ENCODE results near the gene KLK7. TPM values are rescaled to one million over a fixed set of nuclear protein-coding genes. Genes with fewer than 3 reads are reported as not detected.

Gene KLK7
- total RNA-seq, result under 1 TPM in 2 of 4 donors, not detected in 2; 0.34 to 0.89 TPM

DNA sequence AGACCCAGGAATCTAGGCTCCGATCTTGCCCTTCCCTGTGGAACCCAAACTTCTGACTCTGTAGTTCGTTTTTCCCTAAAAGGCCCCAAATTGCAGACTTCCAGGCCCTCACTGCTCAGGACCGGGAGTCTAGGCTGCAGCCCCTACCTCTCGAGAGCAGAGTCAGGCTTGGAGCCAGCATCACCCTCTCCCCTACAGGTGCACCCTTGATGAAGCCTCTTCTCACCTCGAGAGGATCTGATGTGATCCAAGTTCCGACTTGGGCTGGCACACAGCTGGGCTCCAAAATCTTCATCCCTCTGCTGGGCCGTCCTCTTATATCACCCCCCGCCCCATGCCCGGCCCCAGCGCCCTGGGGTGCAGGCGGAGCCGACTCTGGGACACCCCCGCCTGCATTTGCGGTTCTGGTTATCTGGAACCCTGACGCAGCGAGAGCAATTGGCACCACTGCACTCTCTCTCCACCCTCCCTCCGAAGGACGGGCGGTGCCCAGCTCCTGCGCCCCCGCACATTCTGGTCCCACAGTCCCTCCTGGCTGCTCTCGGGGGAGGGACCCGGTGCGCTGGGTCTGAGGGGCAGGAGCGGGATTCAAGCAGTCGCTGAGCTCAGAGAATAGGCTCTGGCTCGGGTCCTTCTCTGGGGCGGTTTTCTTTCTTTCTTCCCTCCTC is at the start of gene KLK7:
Gene KLK7, minus strand, starts transcription at position 293 of the 668 bp plus-strand sequence. CDS start 1,518 bp downstream, outside the sequence.
- 12 to 24% methylated on average over 16 to 28 of the region's 28 CpGs for WGBS, 2 donors
- Histone ChIP-seq H3K4me3 (replicated peaks in 1 of 3) (no peak within 1 kb of the TSS), H3K27me3 (no peaks in the 10 kb centered on the region), H3K27ac (no peak within 1 kb of the TSS), H3K9me3 (no peaks in the 10 kb centered on the region), H3K36me3 (no peaks in the 10 kb centered on the region), H3K4me1 (no peaks in the 10 kb centered on the region)
- no peak for TF ChIP-seq POLR2A (IDR thresholded peaks at IDR 0.05)
- TF ChIP-seq, protein P1, sequence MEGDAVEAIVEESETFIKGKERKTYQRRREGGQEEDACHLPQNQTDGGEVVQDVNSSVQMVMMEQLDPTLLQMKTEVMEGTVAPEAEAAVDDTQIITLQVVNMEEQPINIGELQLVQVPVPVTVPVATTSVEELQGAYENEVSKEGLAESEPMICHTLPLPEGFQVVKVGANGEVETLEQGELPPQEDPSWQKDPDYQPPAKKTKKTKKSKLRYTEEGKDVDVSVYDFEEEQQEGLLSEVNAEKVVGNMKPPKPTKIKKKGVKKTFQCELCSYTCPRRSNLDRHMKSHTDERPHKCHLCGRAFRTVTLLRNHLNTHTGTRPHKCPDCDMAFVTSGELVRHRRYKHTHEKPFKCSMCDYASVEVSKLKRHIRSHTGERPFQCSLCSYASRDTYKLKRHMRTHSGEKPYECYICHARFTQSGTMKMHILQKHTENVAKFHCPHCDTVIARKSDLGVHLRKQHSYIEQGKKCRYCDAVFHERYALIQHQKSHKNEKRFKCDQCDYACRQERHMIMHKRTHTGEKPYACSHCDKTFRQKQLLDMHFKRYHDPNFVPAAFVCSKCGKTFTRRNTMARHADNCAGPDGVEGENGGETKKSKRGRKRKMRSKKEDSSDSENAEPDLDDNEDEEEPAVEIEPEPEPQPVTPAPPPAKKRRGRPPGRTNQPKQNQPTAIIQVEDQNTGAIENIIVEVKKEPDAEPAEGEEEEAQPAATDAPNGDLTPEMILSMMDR (IDR thresholded peaks at IDR 0.05), result no peak
- intact Hi-C loops (cut with DNase I), result no loop called here
- DNase-seq, result no peak

DNA sequence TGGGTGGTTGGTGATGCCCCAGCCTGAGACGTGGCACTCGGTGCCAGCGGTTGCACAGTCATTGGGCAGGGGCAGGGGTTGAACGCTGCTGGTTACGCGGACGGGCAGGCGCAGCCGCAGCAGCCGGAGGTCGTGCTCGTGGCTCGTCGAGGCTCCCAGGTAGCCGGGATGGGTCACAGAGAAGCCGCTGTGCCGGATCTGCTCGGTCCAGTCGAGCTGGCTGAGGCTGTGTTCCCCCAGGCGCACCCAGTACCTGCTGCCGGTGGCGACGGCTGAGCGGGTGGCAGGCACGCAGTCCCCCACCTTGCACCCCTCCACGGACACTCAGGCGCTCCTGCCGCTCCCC is 48.1 kb upstream of the KLK7 start:
- H3K4me1 ChIP-seq, result no peaks in the 10 kb centered on the region
- no peaks in the 10 kb centered on the region for H3K27me3 ChIP-seq
- no peaks in the 10 kb centered on the region for H3K36me3 ChIP-seq
- TF ChIP-seq, protein P1 (IDR thresholded peaks at IDR 0.05), result no peak
- TF ChIP-seq POLR2A (IDR thresholded peaks at IDR 0.05), result no peak
- WGBS, 2 donors, result 91% methylated on average over 28 of the region's 28 CpGs
- no peaks in the 10 kb centered on the region for H3K9me3 ChIP-seq
- H3K4me3 ChIP-seq (replicated peaks in 1 of 3), result no peak overlapping the region
- no peak for DNase-seq
- intact Hi-C loops (cut with DNase I), result no loop called here
- no peak overlapping the region for H3K27ac ChIP-seq

DNA sequence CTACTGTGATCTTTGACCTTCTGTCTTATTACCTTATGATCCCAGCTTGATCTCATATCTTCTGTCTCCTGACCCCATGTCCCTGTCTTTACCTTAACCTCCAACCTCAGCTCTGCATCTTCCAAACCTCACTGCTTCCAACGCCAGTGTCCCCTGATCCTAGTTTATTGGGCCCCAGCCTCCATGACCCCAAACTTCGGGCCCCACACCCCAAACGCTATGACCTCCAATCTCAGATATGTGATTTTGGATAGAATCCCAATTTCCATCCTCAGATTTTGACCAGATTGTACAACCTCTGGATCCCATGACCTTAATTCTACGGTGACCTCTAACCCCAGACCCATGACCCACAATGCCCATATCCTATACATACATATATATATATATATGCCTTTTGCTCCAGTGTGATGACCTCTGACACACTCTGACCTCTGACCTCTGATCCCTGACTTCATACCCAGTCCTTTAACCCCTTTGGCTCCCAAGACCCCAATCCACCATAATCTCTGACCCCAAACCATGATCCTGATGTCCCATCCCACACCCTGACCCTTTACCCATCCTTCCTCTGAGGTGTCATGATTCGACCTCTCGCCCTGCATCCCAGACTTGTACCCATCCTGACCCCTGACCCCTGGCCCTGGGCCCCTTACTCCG is 47.6 kb upstream of the KLK7 start:
- H3K4me3 ChIP-seq (replicated peaks in 1 of 3), result no peak overlapping the region
- 86 to 94% methylated on average over 7 of the region's 7 CpGs for WGBS, 2 donors
- no peaks in the 10 kb centered on the region for H3K9me3 ChIP-seq
- no peak overlapping the region for H3K27ac ChIP-seq
- DNase-seq, result no peak
- no peaks in the 10 kb centered on the region for H3K4me1 ChIP-seq
- no peak for TF ChIP-seq POLR2A (IDR thresholded peaks at IDR 0.05)
- TF ChIP-seq, protein P1 (IDR thresholded peaks at IDR 0.05), result no peak
- intact Hi-C loops (cut with DNase I), result no loop called here
- H3K36me3 ChIP-seq, result no peaks in the 10 kb centered on the region
- H3K27me3 ChIP-seq, result no peaks in the 10 kb centered on the region

DNA sequence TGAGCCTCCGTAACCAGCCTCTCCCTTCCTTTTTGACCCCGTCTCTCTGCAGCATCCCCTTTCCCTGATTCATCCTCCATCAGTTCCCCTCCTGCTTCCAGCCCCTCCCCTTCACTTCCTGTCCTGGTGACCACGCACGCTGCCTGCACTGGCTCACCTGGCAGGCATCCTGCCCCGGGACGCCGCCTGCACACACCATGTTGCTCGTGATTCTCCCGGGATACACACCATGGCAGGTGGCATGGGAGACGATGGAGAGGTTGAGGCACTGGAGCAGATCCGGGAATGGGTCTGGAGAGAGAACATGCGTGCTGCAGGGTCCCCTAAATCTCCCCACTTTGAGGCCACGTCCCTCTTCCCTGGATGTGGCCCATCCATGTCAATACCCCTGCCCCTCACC is 46.9 kb upstream of the KLK7 start:
- H3K36me3 ChIP-seq, result no peaks in the 10 kb centered on the region
- intact Hi-C loops (cut with DNase I), result no loop called here
- H3K9me3 ChIP-seq, result no peaks in the 10 kb centered on the region
- no peaks in the 10 kb centered on the region for H3K27me3 ChIP-seq
- TF ChIP-seq, protein P1 (IDR thresholded peaks at IDR 0.05), result no peak
- TF ChIP-seq POLR2A (IDR thresholded peaks at IDR 0.05), result no peak
- no peak for DNase-seq
- no peaks in the 10 kb centered on the region for H3K4me1 ChIP-seq
- H3K27ac ChIP-seq, result no peak overlapping the region
- no peak overlapping the region for H3K4me3 ChIP-seq (replicated peaks in 1 of 3)
- 82 to 89% methylated on average over 13 of the region's 13 CpGs for WGBS, 2 donors

DNA sequence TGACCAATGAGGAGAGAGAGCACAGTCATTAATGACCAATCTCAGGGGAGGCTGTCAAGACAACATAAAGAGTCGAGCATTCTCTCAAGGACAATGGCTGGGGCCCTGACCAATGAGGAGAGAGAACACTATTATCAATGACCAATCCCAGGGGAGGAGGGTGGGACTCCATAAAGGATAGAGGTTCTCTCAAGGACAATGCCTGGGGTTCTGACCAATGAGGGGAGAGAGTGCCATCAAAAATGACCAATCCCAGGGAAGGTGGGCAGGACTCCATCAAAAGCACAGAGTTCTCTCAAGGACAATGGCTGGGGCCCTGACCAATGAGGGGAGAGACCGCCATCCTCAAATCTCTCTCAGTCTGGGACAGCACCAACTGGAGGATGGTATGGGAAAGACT is 46.0 kb upstream of the KLK7 start:
- TF ChIP-seq, protein P1 (IDR thresholded peaks at IDR 0.05), result no peak
- no peak for TF ChIP-seq POLR2A (IDR thresholded peaks at IDR 0.05)
- no peaks in the 10 kb centered on the region for H3K36me3 ChIP-seq
- intact Hi-C loops (cut with DNase I), result no loop called here
- no peak overlapping the region for H3K27ac ChIP-seq
- WGBS, 2 donors, result 70 to 85% methylated on average over 2 of the region's 2 CpGs
- DNase-seq, result no peak
- H3K27me3 ChIP-seq, result no peaks in the 10 kb centered on the region
- H3K4me1 ChIP-seq, result no peaks in the 10 kb centered on the region
- H3K9me3 ChIP-seq, result no peaks in the 10 kb centered on the region
- H3K4me3 ChIP-seq (replicated peaks in 1 of 3), result no peak overlapping the region

All from thyroid gland (tissue), 4 donors.